SU-DHL-6 (cell line): ENCODE measurements around the gene TNFSF11.
"Not testable (repeated sequence)": the region's sequence is repeated elsewhere in the genome, so short reads cannot be mapped to it uniquely, and the experiment has no call there.

ENCODE experiments used
- EZH2phosphoT487 ChIP-seq: fragments of 200-600 bp; sonication (generic), shearing (Covaris generic); conservative IDR thresholded peaks from 2 replicates; pipeline ENCODE4 v1.6.1; 2018; ENCODE audit warnings: mild to moderate bottlenecking, antibody characterized with exemption, low read length, moderate library complexity, mixed read lengths
- TF ChIP-seq, protein P1 (sequence below): fragments of 200-600 bp; sonication (generic); IDR thresholded peaks from one replicate; pipeline ENCODE4 v1.5.1; 2017; ENCODE audit warnings: antibody characterized with exemption, mild to moderate bottlenecking, low read length, moderate library complexity; ENCODE audit not compliant: insufficient read depth, poor library complexity, severe bottlenecking

GRCh38 chr13:42560320-42560719, 13.6 kb upstream of the TNFSF11 start:
- TF ChIP-seq, protein P1, sequence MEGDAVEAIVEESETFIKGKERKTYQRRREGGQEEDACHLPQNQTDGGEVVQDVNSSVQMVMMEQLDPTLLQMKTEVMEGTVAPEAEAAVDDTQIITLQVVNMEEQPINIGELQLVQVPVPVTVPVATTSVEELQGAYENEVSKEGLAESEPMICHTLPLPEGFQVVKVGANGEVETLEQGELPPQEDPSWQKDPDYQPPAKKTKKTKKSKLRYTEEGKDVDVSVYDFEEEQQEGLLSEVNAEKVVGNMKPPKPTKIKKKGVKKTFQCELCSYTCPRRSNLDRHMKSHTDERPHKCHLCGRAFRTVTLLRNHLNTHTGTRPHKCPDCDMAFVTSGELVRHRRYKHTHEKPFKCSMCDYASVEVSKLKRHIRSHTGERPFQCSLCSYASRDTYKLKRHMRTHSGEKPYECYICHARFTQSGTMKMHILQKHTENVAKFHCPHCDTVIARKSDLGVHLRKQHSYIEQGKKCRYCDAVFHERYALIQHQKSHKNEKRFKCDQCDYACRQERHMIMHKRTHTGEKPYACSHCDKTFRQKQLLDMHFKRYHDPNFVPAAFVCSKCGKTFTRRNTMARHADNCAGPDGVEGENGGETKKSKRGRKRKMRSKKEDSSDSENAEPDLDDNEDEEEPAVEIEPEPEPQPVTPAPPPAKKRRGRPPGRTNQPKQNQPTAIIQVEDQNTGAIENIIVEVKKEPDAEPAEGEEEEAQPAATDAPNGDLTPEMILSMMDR = not testable (repeated sequence)
- not testable (repeated sequence) for TF ChIP-seq EZH2phosphoT487
